HG02885 (cell line): Measurements from ENCODE around the gene C1S.
"Not testable (repeated sequence)": the region's sequence is repeated elsewhere in the genome, so short reads cannot be mapped to it uniquely, and the experiment has no call there.

Source experiments
- ATAC-seq: cut with Tn5 transposase; IDR thresholded peaks from one replicate; pipeline ENCODE4 v1.9.1; 2021; ENCODE audit warnings: mild to moderate bottlenecking; ENCODE audit not compliant: unreplicated experiment, poor library complexity

C1S gene

DNA sequence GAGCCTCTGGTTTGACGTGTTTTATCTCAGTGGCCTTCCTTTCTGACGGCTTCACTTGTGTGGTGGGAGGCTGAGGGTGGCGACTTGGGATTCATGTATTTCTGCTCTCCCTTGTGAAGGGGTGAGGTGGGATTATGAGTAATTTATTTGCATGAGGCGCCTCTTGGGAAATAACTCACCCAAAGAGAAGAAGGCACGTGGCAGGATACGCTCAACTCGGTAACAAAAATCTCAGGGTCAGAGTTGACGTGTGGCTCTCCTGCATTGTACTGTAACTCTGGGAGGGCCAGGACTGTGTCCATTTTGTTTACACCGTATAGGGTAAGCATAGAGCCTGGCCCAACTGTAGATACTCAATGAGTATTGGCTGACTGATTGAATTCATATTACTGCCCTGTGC, 14.6 kb upstream of the C1S start:
- ATAC-seq = no peak

DNA sequence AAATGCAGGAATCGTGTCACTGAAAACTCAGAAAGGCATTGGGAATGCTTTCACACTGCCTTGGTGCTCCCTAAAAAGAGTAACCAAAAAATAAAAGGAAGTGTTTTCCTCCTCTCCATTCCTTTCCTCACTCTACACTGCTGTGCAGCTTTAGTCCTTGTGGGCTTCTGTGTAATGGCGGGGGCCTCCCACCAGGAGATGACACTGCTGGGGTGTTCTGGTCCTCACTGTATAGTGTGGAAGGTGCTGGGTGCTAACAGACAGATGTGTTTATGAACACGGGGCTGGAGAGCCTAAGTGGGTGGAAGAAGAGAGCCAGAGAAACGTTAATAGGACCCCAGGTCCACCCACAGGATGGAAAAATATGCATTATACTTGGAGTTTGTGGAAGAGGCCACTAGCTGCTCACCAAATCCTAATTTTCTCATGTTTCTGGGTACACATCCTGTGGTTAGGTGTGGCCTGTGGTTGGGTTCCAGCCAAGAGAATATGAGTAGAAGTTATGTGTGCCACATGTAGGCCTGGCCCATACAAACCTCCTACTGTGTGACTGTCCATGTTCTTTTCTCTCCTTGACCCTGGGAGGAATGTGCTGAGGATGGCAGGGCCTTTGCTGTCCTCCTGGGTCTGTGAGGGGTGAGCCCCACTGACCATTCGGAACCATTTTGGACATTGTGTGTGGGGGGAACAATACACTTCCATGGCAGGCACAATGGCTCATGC, 14.0 kb upstream of the C1S start:
- ATAC-seq = no peak

DNA sequence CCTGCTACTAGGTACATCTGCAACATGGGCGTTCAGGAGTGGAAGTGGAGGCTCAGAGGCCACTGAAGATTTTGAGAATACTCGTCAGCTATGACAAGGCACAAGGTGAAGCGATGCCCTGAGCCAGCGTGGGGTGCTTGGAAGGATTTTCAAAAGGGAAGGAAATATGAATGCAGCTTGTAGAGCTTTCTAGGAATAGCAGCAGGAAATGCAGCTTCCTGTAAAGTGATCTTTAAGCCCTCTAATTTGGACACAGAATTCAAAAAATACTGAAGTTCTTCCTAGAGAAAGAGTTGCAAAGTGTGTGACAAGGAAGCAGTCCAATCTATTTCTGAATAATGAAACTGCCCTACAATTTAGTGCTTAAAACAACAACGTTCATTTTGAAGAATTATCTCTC, 13.2 kb upstream of the C1S start:
- ATAC-seq = no peak

DNA sequence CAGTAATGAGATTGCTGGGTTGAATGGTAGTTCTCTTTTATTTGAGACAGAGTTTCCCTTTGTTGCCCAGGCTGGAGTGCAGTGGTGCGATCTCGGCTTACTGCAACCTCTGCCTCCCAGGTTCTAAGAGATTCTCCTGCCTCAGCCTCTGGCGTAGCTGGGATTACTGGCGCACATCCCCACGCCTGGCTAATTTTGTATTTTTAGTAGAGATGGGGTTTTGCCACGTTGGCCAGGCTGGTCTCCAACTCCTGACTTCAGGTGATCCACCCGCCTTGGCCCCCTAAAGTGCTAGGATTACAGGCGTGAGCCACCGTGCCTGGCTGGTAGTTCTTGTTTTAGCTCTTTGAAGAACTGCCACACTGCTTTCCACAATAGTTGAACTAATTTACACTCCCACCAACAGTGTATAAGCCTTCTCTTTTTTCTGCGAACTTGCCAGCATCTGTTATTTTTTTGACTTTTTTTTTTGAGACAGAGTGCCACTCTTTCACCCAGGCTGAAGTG, 11.0 kb upstream of the C1S start:
- ATAC-seq = not testable (repeated sequence)

DNA sequence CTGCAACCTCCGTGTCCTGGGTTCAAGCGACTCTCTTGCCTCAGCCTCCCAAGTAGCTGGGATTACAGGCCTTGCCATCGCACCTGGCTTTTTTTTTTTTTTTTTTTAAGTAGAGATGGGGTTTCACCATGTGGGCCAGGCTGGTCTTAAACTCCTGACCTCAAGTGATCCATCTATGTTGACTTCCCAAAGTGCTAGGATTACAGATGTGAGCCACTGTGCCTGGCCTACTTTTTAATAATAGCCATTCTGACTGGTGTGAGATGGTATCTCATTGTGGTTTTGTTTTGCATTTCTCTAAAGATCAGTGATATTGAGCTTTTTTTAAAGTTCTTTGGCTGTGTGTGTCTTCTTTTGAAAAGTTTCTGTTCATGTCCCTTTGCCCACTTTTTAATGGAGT, 10.5 kb upstream of the C1S start:
- not testable (repeated sequence) for ATAC-seq

DNA sequence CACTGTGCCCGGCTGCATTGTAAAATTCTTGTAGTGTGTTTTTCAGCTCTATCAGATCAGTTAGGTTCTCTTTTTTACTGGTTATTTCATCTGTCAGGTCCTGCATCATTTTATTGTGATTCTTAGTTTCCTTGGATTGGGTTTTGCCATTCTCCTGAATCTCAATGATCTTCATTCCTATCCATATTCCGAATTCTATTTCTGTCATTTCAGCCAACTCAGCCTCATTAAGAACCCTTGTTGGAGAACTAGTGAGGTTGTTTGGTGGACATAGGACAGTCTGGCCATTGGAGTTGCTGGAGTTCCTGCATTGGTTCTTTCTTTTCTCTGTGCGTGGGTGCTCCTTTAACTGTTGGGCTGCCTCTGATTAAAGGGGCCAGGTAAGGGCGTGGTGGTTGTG, 5.6 kb upstream of the C1S start:
- no peak for ATAC-seq

DNA sequence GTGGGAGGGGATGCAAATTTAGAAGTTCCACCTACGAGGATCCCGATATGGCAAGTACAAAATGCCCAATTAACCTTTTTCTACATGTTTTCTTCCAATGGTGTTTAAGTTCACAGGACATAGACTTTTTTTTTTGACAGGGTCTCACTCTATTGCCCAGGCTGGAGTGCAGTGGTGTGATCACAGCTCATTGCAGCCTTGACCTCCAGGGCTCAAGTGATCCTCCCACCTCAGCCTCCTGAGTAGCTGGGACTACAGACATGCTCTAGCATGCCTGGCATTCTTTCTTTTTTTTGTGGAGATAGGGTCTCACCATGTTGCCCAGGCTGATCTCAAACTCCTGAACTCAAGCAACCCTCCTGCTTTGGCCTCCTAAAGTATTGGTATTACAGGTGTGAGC, 4.8 kb upstream of the C1S start:
- ATAC-seq = not testable (repeated sequence)

DNA sequence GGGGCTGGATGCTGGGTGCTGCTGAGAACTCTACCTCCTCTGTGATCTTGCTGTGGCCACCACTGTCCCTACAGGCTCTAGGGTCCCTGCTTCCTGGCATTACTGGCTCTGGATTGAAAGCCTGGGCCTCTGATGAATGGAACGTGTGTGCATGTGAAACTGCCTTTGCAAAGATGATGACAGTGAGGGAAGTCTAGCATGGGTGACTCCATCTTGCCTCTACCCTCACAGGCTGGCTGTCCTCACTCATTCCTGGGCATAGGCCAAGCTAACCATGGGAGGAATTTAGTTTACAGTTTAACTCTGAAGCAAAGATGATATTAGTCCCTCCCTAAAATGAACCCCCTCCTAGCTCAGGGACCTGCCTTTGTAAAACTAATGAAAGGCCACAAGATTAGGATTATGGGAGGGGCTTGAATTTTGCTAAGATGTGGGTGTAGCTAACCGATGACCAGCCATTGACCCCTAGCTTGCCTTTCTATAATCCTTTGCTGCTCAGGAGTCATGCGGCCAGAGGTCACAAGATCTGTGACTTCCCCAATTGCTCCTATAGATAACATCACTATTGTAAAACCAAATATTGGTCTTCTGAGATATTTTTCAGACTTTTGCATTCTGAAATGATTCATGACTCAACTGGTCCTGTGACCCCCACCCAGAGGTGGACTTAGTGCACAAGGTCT, 2.2 kb upstream of the C1S start:
- ATAC-seq = no peak

DNA sequence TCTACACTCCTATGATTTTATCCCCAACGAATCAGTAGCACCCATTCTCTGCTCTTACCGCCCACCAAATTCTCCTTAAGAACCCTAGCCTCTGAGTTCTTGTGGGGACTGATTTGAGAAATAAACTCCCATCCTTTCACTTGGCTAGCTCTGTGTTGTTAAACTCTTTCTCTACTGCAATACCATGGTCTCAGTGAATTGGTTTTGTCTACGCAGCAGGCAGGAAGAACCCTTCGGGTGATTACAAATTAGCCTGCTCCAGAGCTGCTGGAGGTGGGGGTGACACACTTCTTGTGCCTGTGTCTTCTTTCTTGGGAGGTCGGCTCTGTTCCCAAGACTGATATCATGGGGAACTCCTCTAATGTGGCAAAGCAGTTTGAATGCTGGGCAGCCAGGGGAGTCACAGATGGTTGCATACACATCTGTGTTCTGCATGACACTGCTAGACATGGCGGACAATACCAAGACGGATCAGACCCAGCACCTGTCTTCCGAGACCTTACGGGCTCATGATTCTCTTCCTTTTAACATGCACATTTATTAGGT, 1.6 kb upstream of the C1S start:
- no peak for ATAC-seq

DNA sequence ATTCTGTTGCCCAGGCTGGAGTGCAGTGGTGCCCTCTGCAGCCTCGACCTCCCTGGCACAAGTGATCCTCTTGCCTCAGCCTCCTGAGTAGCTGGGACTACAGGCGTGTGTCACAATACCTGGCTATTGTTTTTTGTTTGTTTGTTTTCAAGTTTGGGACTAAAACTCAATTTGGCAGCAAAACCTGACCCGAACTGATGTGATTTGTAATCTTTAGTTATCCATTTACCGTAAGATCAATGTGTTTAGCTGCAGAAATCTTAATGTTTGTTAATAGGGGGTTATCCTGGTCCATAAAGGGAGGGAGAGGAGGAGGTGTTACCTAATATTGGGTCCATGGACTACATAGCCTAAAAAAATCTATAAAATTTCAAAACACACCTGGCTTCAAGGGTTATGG, 738 bp upstream of the C1S start:
- ATAC-seq = no peak

DNA sequence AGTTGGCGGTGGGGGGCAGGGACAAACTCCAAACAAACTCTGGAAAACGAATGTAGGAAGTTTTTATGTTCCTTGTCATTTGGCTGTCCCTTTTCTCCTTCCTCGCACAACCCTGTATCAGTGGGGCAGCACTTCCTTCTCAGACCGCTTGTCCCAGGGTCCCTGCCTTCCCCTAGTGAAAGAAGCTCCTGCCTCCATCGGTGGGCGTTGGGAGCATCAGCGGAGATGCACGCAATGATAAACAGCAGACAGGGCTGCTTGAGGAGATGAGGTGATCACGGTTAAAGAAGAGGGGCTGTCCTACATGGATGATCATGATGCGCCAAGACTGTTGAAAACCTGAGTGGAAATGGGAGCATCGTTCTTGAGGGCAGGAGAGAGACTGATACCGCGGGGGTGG, 620 bp downstream of the C1S start:
- no peak for ATAC-seq

DNA sequence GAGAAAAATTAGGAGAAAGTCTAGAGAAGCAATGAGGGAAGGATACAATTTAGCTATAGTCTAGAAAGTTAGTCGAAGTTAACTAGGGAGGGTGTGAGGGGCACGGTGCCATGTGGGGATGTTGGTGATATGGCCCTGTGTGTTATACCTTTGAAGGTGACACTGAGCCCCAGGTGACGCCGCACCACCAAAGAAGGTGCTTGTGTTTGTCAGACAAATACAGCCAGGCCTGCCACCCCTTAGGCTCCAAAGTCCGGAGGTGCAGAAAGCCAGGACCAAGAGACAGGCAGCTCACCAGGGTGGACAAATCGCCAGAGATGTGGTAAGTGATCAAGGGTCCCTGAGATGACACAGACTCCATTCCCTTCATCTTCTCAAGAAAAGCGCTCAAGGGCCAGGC, 1.1 kb downstream of the C1S start:
- no peak for ATAC-seq

DNA sequence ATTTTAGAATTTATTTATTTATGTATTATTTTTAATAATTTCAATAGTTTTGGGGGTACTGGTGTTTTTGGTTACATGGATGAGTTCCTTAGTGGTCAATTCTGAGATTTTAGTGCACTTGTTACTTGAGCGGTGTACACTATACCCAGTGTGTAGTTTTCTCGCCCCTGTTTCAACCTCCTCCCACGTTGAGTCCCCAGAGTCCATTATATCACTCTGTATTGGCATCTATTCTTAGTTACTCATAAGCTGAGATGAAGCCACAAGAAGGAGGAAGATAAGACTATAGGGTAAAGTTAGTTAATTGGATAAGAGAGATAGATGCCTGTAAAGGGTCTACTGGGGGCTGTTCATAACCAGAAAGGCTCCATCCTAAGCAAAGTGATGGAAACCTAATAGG, 4.0 kb downstream of the C1S start:
- ATAC-seq = no peak

DNA sequence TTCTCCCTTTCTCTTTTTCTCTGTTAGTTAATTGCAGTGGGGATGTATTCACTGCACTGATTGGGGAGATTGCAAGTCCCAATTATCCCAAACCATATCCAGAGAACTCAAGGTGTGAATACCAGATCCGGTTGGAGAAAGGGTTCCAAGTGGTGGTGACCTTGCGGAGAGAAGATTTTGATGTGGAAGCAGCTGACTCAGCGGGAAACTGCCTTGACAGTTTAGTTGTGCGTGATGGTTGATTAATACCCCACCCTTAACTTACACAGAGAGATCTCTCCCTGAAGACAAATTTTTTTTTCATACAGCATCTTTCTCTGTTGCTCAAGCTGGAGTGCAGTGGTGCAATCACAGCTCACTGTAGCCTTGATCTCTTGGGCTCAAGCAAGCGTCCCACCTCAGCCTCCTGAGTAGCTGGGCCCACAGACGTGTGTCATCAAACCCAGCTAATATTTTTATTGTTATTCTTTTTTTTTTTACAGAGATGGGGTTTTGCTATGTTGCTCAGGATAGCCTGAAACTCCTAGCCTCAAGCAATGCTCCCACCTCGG, 4.6 kb downstream of the C1S start:
- no peak for ATAC-seq

DNA sequence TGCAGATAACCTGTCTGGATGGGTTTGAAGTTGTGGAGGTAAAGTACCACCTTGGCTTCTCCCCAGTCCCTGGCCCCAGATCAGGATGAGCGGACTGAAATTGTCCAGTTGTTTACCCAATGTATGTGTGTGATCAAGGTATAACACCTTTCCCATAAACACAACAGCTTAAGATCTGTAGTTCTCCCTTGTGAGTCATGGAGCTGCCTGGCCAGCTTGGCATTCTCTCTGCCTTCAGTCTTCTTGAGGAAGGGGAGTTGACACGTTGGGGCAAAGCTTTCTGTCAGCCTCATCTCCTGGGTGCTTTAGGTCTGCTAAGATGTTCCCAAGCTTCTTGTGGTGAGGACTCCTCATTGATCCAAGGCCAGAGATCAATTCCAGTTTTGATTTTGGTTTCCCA, 6.1 kb downstream of the C1S start:
- no peak for ATAC-seq

DNA sequence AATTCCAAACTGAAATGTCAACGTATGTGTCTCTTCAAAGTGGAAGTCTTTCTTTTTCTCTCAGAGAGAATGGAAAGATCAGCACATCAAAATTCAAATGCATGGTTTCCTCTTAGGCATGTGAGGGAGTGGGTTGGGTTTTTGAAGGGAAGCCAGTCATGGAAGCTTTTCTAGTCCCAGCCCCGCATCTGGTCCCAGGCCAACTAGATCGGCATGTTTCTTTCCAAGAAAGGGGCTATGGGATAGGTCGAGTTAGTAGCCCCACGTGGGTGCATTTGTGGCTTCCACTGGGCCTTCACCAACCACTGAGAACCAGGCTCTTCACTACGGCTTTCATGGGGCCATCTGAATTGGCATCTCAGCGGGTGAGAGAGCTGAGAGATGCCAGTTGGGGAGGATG, 6.6 kb downstream of the C1S start:
- ATAC-seq = no peak

DNA sequence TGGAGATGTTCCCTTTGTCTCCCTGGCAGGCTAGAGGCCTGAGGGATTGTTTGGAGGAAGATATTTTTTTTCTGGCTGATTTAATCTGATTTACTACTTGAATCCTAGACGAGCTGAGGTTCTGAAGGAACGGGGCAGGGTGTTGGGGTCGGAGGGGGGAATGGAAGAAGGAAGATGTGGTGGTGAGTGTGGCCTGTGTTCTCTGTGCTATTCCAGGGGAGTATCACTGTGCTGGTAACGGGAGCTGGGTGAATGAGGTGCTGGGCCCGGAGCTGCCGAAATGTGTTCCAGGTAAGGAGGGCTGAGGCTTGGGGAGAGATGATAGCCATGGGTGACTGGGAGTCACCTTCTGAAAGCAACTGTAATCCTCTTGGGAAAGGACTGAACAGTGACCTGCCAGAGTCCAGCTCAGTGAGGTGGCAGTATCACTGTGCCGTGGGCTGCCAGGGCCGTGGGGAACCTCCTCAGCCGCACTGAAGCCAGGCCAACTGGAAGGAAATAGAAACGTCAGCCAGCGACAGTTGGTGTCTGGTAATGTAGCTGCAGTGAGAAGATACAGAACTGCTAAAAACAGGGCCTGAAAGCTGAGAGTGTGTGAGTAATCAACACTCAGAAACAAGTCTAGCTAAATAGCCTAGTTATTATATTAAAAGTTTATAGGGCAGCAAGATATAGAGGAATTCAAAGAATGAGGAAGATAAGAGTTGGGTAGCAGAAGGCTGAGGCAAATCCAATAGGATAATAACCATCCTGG, 7.9 kb downstream of the C1S start:
- ATAC-seq = no peak

DNA sequence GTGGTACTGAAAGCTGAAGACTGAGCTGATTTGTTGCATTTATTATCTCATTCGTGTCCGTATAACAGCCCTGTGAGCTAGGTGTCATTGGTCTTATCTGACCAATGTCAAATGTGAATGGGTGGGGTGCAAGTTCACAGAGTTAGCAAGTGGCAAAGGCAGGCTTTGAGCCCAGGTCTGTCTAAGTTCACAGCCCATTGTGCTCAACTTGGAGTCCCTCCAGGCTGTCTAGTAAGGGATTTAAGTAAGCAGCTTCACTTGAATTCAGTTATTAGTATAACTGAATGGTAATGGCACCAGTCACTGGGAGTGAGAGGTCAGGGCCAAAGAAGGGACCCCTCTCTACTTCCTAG, 8.5 kb downstream of the C1S start:
- no peak for ATAC-seq

DNA sequence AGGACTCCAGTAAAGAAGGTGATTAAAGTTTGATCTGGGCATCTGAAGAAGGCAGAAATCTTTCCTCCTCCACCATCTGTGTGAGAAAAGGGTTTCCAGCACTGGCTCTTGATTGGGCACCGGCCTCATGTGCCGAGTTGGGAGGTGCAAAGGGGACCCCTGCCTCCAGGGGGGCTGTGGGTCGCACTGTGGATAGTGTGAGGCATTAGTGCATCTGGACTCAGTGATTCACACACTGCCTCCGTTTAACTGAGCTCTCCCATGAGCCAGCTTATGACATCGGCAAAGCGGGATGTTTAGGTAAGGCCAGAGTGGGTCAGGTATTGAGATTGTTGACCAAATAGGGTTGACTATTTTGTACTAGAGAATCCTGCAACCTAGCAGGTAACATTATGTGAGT, 8.9 kb downstream of the C1S start:
- no peak for ATAC-seq

DNA sequence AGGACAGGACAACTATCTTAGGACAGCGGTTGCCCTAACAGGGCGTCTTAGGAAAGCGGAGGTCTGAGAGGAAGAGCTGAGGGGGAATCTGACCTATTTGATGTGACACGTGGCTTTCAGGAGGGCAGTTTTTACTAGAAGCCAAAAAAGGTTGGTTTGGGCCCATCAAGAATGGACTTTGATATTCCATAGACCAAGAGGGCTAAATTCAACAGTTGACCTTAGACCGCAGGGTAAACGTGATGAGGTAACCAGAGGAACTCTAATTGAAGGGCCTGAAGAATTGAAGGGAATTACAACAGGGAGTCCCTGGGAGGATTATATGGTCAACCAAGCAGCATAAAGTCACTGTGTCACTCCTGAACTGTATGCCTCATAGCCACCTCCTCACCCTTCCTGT, 11.5 kb downstream of the C1S start:
- ATAC-seq = no peak

DNA sequence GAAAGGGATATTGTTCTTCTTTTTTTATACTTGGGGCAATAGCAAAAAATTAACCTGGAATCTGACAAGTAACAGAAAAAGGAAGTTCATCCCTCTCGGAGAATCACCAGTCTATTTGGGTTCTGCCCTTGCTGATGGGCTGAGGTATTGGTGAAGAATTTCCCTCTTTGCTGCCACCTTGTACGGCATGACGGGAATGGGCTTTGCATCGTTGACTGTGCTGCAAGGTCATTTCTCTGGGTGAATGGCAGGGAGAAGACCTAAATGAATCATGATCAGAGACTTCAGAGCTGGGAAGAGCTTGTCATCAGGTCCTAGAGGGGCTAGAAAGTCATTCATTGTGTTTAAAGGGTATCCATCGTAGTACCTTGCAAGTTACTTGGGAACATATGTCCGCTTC, 12.0 kb downstream of the C1S start:
- ATAC-seq = no peak
